Activated B cell treated with CpG ODN at 0.5 μM for 24 hours (primary cell): ENCODE results near the gene MT3. TPM values are rescaled to one million over a fixed set of nuclear protein-coding genes. Genes with fewer than 3 reads are reported as not detected.
A peak's percentile ranks its signal among the peaks of the same experiment; 100 is the strongest.

Source experiments
- ATAC-seq: fragments of 200-7000 bp; cut with Tn5 transposase; one replicate; pipeline ENCODE4 v1.10.0; 2021; ENCODE audit warnings: low read depth, mild to moderate bottlenecking, moderate library complexity
- CTCF ChIA-PET: fragments of 350-600 bp; sonication (Branson Sonifier 250); formaldehyde crosslinking; loops from one replicate; lab custom pipeline; 2021; ENCODE audit warnings: antibody characterized with exemption; lab: Charles Lee
- POLR2A ChIA-PET: fragments of 350-600 bp; sonication (Branson Sonifier 250); formaldehyde crosslinking; loops from one replicate; lab custom pipeline; 2021; ENCODE audit warnings: antibody characterized with exemption; lab: Charles Lee
- DNase-seq: peaks from one replicate; pipeline ENCODE4 v3.0.0; 2022
- H3K27ac Mint-ChIP-seq: one replicate; pipeline ENCODE4 v1.8.0; 2020; ENCODE audit warnings: mixed read lengths
- H3K27me3 Mint-ChIP-seq: one replicate; pipeline ENCODE4 v1.8.0; 2021; ENCODE audit warnings: mixed read lengths
- H3K36me3 Mint-ChIP-seq: one replicate; pipeline ENCODE4 v1.8.0; 2021; ENCODE audit warnings: low read depth, mixed read lengths
- H3K4me1 Mint-ChIP-seq: one replicate; pipeline ENCODE4 v1.8.0; 2021; ENCODE audit warnings: mixed read lengths
- H3K4me3 Mint-ChIP-seq: one replicate; pipeline ENCODE4 v1.8.0; 2020; ENCODE audit warnings: mild to moderate bottlenecking, mixed read lengths
- H3K9me3 Mint-ChIP-seq: one replicate; pipeline ENCODE4 v1.8.0; 2020; ENCODE audit warnings: mixed read lengths
- intact Hi-C: fragments of 100-400 bp; cut with micrococcal nuclease; formaldehyde crosslinking; loops from one replicate; pipeline ENCODE4 v1.15.1; 2024
- total RNA-seq: library from RNA; stranded (reverse); gene quantifications from 2 replicates; pipeline ENCODE4 v1.2.3, GENCODE V29; 2022
- TF ChIP-seq, protein P1 (sequence below): fragments of 200-600 bp; IDR thresholded peaks from one replicate; pipeline ENCODE4 v1.8.0; 2022; ENCODE audit warnings: antibody characterized with exemption, mild to moderate bottlenecking

The MT3 gene
- total RNA-seq, 1 donor from 2014 or later: not detected

DNA sequence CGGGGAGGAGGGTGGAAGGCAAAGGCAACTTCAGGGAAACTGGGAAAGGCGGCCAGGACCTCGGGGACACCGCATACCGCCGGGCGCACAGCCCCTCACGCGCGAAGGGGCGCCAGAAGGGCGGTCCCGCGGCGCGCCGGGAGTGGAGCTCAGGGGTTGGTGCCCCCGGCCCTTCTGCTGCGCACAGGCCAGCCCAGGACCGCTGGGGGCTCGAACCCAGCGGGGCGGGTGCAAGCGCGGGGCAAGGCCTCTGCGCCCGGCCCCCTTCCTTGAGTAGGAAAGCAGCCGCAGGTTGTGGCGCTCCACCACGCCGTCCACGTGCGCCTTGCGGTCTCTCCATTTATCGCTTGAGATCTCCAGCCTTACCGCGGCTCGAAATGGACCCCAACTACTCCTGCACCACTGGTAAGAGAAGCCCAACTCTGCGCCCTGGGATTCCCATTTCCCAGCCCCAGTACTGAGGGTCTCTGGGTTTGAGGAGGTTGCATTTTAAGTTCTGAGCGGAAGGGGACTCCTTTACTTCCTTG, 46.2 kb downstream of the MT3 start:
- intact Hi-C loops: loop anchor here (10.0 kb wide), 1 partner anchor 299 kb away; the partner anchor contains the start of gene HERPUD1
- H3K9me3 Mint-ChIP-seq: no peaks in the 10 kb centered on the region
- POLR2A ChIA-PET: no interaction called here
- CTCF ChIA-PET: no interaction called here
- H3K4me3 Mint-ChIP-seq: no peak overlapping the region
- TF ChIP-seq, protein P1, sequence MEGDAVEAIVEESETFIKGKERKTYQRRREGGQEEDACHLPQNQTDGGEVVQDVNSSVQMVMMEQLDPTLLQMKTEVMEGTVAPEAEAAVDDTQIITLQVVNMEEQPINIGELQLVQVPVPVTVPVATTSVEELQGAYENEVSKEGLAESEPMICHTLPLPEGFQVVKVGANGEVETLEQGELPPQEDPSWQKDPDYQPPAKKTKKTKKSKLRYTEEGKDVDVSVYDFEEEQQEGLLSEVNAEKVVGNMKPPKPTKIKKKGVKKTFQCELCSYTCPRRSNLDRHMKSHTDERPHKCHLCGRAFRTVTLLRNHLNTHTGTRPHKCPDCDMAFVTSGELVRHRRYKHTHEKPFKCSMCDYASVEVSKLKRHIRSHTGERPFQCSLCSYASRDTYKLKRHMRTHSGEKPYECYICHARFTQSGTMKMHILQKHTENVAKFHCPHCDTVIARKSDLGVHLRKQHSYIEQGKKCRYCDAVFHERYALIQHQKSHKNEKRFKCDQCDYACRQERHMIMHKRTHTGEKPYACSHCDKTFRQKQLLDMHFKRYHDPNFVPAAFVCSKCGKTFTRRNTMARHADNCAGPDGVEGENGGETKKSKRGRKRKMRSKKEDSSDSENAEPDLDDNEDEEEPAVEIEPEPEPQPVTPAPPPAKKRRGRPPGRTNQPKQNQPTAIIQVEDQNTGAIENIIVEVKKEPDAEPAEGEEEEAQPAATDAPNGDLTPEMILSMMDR: no peak
- H3K4me1 Mint-ChIP-seq: peaks cover 31% of the 10 kb centered on the region
- ATAC-seq (no peak), DNase-seq (no peak)
- no peak overlapping the region for H3K27ac Mint-ChIP-seq
- peaks cover 61% of the 10 kb centered on the region for H3K27me3 Mint-ChIP-seq
- no peaks in the 10 kb centered on the region for H3K36me3 Mint-ChIP-seq

DNA sequence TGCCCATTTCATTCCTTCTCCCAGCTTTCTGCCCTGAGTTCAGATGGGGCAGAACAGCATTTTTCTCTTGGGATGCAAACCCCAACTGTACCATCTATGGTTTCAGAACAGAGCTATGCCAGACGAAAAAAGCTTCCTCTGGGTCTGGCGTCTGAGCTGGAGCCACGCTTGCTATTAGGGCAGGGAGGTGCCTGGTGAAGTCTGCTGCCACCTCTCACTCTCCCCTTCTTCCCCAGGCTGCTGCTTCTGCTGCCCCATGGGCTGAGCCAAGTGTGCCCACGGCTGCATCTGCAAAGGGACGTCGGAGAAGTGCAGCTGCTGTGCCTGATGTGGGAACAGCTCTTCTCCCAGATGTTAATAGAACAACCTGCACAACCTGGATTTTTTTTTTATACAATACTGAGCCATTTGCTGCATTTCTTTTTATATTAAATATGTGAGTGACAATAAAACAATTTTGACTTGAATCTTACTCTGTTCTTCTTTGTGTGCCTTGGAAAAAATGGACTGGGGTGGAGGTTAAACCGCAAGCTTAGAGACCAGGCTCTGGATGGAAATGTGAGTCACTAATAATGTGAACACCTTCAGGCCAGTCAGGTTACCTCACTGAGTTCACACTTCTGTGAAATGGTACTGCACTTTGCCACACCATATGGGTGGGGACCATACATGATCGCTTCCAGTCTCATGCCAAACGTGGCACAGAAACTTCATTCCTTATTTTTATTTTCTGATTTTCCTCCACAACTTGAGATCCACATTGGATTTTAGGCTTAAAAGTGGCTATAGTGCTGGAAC, 47.5 kb downstream of the MT3 start:
- peaks cover 22% of the 10 kb centered on the region for H3K4me1 Mint-ChIP-seq
- no peaks in the 10 kb centered on the region for H3K36me3 Mint-ChIP-seq
- no peaks in the 10 kb centered on the region for H3K9me3 Mint-ChIP-seq
- ChIA-PET POLR2A (no interaction called here), CTCF (no interaction called here)
- intact Hi-C loops: loop anchor here (10.0 kb wide), 1 partner anchor 298 kb away; the partner anchor contains the start of gene HERPUD1
- H3K4me3 Mint-ChIP-seq: no peak overlapping the region
- TF ChIP-seq, protein P1: no peak
- DNase-seq: no peak
- no peak for ATAC-seq
- peaks cover 69% of the 10 kb centered on the region for H3K27me3 Mint-ChIP-seq
- no peak overlapping the region for H3K27ac Mint-ChIP-seq

DNA sequence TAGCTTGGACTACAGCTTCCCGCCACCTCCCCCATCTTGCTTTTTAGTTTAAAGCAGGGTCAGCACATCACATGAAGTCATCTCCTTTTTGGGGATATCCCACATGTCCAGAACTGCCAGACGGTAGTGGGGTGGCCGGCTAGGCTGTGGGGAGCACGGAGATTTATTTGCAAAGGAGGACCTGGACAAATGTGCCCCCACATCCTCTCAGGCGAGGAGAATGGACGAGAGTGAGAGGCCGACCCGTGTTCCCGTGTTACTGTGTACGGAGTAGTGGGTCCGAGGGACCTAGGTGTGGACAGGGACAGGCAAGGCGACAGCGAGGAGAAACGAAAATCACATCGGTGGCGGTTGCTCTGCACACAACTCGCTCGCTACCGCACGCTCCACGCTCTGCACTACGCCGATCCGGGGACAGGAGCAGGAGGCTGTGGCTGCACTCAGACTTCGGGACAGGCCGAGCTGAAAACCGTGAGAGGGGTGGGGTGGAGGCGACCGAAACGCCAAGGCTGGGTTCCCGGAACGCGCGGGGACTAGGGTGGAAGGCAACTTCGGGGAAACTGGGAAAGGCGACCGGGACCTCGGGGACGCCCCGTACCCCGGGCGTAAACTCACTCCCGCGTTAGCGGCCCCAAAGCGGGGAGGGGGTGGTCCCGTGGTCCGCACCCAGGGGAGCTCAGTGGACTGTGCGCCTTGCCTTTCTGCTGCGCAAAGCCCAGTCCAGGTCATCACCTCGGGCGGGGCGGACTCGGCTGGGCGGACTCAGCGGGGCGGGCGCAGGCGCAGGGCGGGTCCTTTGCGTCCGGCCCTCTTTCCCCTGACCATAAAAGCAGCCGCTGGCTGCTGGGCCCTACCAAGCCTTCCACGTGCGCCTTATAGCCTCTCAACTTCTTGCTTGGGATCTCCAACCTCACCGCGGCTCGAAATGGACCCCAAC, 48.8 kb downstream of the MT3 start, which contains the start of gene MT1A:
TSS of gene MT1A (plus strand) at position 853 of the 937 bp plus-strand sequence. CDS start at position 926, 73 bp downstream.
- H3K4me3 Mint-ChIP-seq: peak within 1 kb of the TSS; percentile 41
- TF ChIP-seq, protein P1: no peak
- intact Hi-C loops: loop anchor here (10.0 kb wide), 1 partner anchor 297 kb away; the partner anchor contains the start of gene HERPUD1
- no peaks in the 10 kb centered on the region for H3K36me3 Mint-ChIP-seq
- ChIA-PET CTCF (no interaction called here), POLR2A (no interaction called here)
- H3K27ac Mint-ChIP-seq: no peak within 1 kb of the TSS
- peaks cover 20% of the 10 kb centered on the region for H3K4me1 Mint-ChIP-seq
- H3K9me3 Mint-ChIP-seq: no peaks in the 10 kb centered on the region
- DNase-seq: no peak
- peaks cover 72% of the 10 kb centered on the region for H3K27me3 Mint-ChIP-seq
- no peak for ATAC-seq

DNA sequence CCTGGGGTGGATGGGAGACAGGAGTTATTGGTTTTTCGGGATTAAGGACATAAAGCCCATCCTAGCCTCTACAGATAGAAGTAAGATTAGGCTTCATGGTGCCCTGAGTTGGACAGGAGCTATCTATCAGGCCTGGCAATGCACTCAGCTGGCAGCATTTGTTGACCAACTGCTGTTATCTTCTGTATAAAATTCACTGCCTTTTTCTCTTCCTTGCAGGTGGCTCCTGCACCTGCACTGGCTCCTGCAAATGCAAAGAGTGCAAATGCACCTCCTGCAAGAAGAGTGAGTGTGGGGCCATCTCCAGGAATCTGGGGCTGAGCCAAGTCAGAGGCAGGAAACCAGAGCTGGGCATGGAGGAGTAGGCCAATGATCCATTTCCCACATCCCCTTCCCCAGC, 49.7 kb downstream of the MT3 start:
- no peak for ATAC-seq
- POLR2A ChIA-PET: interaction anchor here (0.7 to 2.4 kb wide), 2 partner anchors 9 to 15 kb away, joined by 4 to 5 read pairs; no protein-coding TSS in a partner anchor
- intact Hi-C loops: loop anchor here (10.0 kb wide), 1 partner anchor 296 kb away; the partner anchor contains the start of gene HERPUD1
- Mint-ChIP-seq H3K4me1 (peaks cover 28% of the 10 kb centered on the region), H3K4me3 (no peak overlapping the region), H3K9me3 (no peaks in the 10 kb centered on the region), H3K27me3 (peaks cover 69% of the 10 kb centered on the region), H3K36me3 (no peaks in the 10 kb centered on the region), H3K27ac (no peak overlapping the region)
- TF ChIP-seq, protein P1: no peak
- CTCF ChIA-PET: no interaction called here
- no peak for DNase-seq
